ENCODE measurements around the gene ABTB2.

- TF ChIP-seq, protein P1, sequence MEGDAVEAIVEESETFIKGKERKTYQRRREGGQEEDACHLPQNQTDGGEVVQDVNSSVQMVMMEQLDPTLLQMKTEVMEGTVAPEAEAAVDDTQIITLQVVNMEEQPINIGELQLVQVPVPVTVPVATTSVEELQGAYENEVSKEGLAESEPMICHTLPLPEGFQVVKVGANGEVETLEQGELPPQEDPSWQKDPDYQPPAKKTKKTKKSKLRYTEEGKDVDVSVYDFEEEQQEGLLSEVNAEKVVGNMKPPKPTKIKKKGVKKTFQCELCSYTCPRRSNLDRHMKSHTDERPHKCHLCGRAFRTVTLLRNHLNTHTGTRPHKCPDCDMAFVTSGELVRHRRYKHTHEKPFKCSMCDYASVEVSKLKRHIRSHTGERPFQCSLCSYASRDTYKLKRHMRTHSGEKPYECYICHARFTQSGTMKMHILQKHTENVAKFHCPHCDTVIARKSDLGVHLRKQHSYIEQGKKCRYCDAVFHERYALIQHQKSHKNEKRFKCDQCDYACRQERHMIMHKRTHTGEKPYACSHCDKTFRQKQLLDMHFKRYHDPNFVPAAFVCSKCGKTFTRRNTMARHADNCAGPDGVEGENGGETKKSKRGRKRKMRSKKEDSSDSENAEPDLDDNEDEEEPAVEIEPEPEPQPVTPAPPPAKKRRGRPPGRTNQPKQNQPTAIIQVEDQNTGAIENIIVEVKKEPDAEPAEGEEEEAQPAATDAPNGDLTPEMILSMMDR (IDR thresholded peaks at IDR 0.05) = no peak
- no peak for TF ChIP-seq POLR2A (IDR thresholded peaks at IDR 0.05)
Observed at GRCh38 chr11:34276352-34276864, 81.4 kb downstream of the ABTB2 start.

Data from esophagus squamous epithelium (tissue), 4 donors.